B cell (primary cell): Measurements from ENCODE around the gene TRRAP. TPM values are rescaled to one million over a fixed set of nuclear protein-coding genes. Genes with fewer than 3 reads are reported as not detected.

Experiments
- ATAC-seq: fragments of 200-7000 bp; cut with Tn5 transposase; one replicate; pipeline ENCODE4 v1.10.0; 2021; ENCODE audit warnings: low read depth, mild to moderate bottlenecking, moderate number of reproducible peaks, moderate library complexity
- CTCF ChIA-PET: fragments of 350-600 bp; sonication (Branson Sonifier 250); formaldehyde crosslinking; loops from one replicate; lab custom pipeline; 2021; ENCODE audit warnings: antibody characterized with exemption, inconsistent platforms; lab: Charles Lee
- POLR2A ChIA-PET: fragments of 350-600 bp; sonication (Branson Sonifier 250); formaldehyde crosslinking; loops from one replicate; lab custom pipeline; 2021; ENCODE audit warnings: antibody characterized with exemption; lab: Charles Lee
- DNase-seq: peaks from one replicate; pipeline ENCODE4 v3.0.0; 2013
- H2AFZ ChIP-seq: 2 replicates; pipeline ENCODE4 v1.6.1; 2012; ENCODE audit warnings: mild to moderate bottlenecking, low read depth, low read length; ENCODE audit not compliant: insufficient read depth, poor library complexity, severe bottlenecking
- H3K27ac ChIP-seq, 2 donors: 1 replicate in 1 of 2; 2 replicates in 1 of 2; pipeline ENCODE4 v1.5.1; 2012 to 2013; ENCODE audit warnings: low read length in 2 of 2, mild to moderate bottlenecking in 2 of 2, moderate library complexity in 1 of 2
- H3K27me3 ChIP-seq, 4 experiments: fragments of 200-600 bp in 1 of 4; sonication (generic) in 1 of 4; replicated peaks in 1 of 4; 1 replicate in 2 of 4; 2 replicates in 2 of 4; pipeline versions ENCODE4 v1.6.1 to v1.7.0; 2013 to 2016; ENCODE audit warnings: low read length in 3 of 4, mild to moderate bottlenecking in 2 of 4, mixed read lengths in 1 of 4, moderate library complexity in 1 of 4; ENCODE audit not compliant: insufficient read depth in 4 of 4, control insufficient read depth in 3 of 4; ENCODE audit errors: control extremely low read depth in 1 of 4
- H3K36me3 ChIP-seq, 2 experiments: replicated peaks in 1 of 2; 1 replicate in 1 of 2; 2 replicates in 1 of 2; pipeline versions ENCODE4 v1.6.1 to v1.7.1; 2013; ENCODE audit warnings: low read length in 1 of 2; ENCODE audit not compliant: insufficient read depth in 2 of 2, control insufficient read depth in 1 of 2; ENCODE audit errors: control extremely low read depth in 1 of 2, extremely low read depth in 1 of 2
- H3K4me1 ChIP-seq, 2 donors: fragments of 200-600 bp in 1 of 2; sonication (generic) in 1 of 2; 1 replicate in 1 of 2; 2 replicates in 1 of 2; pipeline versions ENCODE4 v1.5.1 to v1.6.1; 2013 to 2017; ENCODE audit warnings: low read length in 2 of 2; ENCODE audit not compliant: control insufficient read depth in 2 of 2, insufficient read depth in 2 of 2
- H3K4me2 ChIP-seq: replicated peaks from 2 replicates; pipeline ENCODE3; 2012; ENCODE audit warnings: mild to moderate bottlenecking, low read depth, low read length; ENCODE audit not compliant: poor library complexity, severe bottlenecking
- H3K4me3 ChIP-seq, 5 experiments: fragments of 200-600 bp in 1 of 5; sonication (generic) in 1 of 5; 1 replicate in 3 of 5; 2 replicates in 2 of 5; pipeline versions ENCODE4 v1.5.1 to v1.7.0; 2011 to 2016; ENCODE audit warnings: low read length in 4 of 5, mild to moderate bottlenecking in 4 of 5, low read depth in 2 of 5, control low read depth in 1 of 5, moderate library complexity in 1 of 5; ENCODE audit not compliant: insufficient read depth in 1 of 5; ENCODE audit errors: control extremely low read depth in 1 of 5, extremely low read depth in 1 of 5
- H3K79me2 ChIP-seq: fragments of 200-600 bp; sonication (generic); one replicate; pipeline ENCODE4 v1.6.0; 2016; ENCODE audit warnings: low read length; ENCODE audit not compliant: control insufficient read depth, insufficient read depth
- H3K9ac ChIP-seq: fragments of 200-600 bp; sonication (generic); 2 replicates; pipeline ENCODE4 v1.6.1; 2017; ENCODE audit warnings: mild to moderate bottlenecking, low read length, moderate library complexity
- H3K9me3 ChIP-seq, 3 donors: one replicate each; pipeline versions ENCODE4 v1.6.1 to v1.7.1; 2013; ENCODE audit warnings: low read length in 2 of 3; ENCODE audit not compliant: control insufficient read depth in 2 of 3, insufficient read depth in 1 of 3; ENCODE audit errors: control extremely low read depth in 1 of 3
- H4K20me1 ChIP-seq: 2 replicates; pipeline ENCODE4 v1.6.0; 2012; ENCODE audit warnings: mild to moderate bottlenecking, low read length; ENCODE audit not compliant: insufficient read depth, control insufficient read depth, poor library complexity, severe bottlenecking
- H3K27ac Mint-ChIP-seq: one replicate; pipeline ENCODE4 v1.8.0; 2021; ENCODE audit warnings: mixed read lengths
- H3K27me3 Mint-ChIP-seq: one replicate; pipeline ENCODE4 v1.8.0; 2021; ENCODE audit warnings: mixed read lengths
- H3K4me1 Mint-ChIP-seq: one replicate; pipeline ENCODE4 v1.8.0; 2021; ENCODE audit warnings: mixed read lengths
- H3K4me3 Mint-ChIP-seq: one replicate; pipeline ENCODE4 v1.8.0; 2021; ENCODE audit warnings: mixed read lengths
- H3K9me3 Mint-ChIP-seq: one replicate; pipeline ENCODE4 v1.8.0; 2022; ENCODE audit warnings: mixed read lengths; ENCODE audit not compliant: insufficient read depth
- CTCF ChIP-seq: fragments of 200-600 bp; IDR thresholded peaks from one replicate; pipeline ENCODE4 v1.8.0; 2022; ENCODE audit warnings: antibody characterized with exemption, mild to moderate bottlenecking
- EZH2 ChIP-seq: IDR thresholded peaks from 2 replicates; pipeline ENCODE4 v1.6.1; 2012; ENCODE audit warnings: borderline replicate concordance, low read depth, mild to moderate bottlenecking, moderate library complexity, low read length; ENCODE audit not compliant: insufficient read depth, poor library complexity, severe bottlenecking
- WGBS: methylation state at CpG from one replicate; pipeline ENCODE4 v1.1.5; 2013; ENCODE audit warnings: missing lambda C conversion rate; ENCODE audit not compliant: insufficient coverage; 5-methylcytosine and 5-hydroxymethylcytosine counted together
- intact Hi-C: fragments of 100-400 bp; cut with micrococcal nuclease; formaldehyde crosslinking; loops from one replicate; pipeline ENCODE4 v1.10.0; 2022
- polyA plus RNA-seq: library from polyadenylated mRNA; depleted of rRNA; stranded (reverse); fragments of >200 nt; gene quantifications from 2 replicates; pipeline ENCODE4 v1.2.3, GENCODE V29; 2012
- total RNA-seq, 2 donors: library from RNA; stranded (reverse); fragments of 120-200 nt in 1 of 2; gene quantifications; 1 replicate in 1 of 2; 2 replicates in 1 of 2; pipeline versions ENCODE4 v1.2.3 to v1.2.4, GENCODE V29; 2013 to 2022

Gene TRRAP
- total and polyA plus RNA-seq, 2 donors (not counting 1 experiment from before 2014, with no cell fraction given) = 25.4 to 102 TPM

GRCh38 chr7:99040104-99040958 is 162.0 kb downstream of the TRRAP start:
- H3K27ac Mint-ChIP-seq = no peak overlapping the region
- 82% methylated on average over 28 of the region's 31 CpGs for WGBS

More at GRCh38 chr7:99040104-99040958, 162.0 kb downstream of the TRRAP start:
- ATAC-seq = peak; percentile 53
- H3K27me3 Mint-ChIP-seq = no peaks in the 10 kb centered on the region
- no peaks in the 10 kb centered on the region for H3K27me3 ChIP-seq
- peaks cover 19 to 71% of the 10 kb centered on the region in 2 experiments for H3K36me3 ChIP-seq
- no peak overlapping the region for H3K27ac ChIP-seq
- POLR2A ChIA-PET = interaction anchor here (0.6 kb wide), 1 partner anchor 81 kb away, joined by 6 read pairs; no protein-coding TSS in a partner anchor
- no peaks in the 10 kb centered on the region for H3K9me3 ChIP-seq
- H3K4me3 Mint-ChIP-seq = no peak overlapping the region
- no peaks in the 10 kb centered on the region for H3K9me3 Mint-ChIP-seq
- DNase-seq = peak; percentile 74
- CTCF ChIA-PET = interaction anchor here (0.6 to 10.2 kb wide), 5 partner anchors 256 to 407 kb away, joined by 3 to 113 read pairs (median 3); partner anchors contain the start of gene ARPC1A
- H3K4me2 ChIP-seq = no peak overlapping the region
- TF ChIP-seq CTCF (peak; percentile 73), EZH2 (no peak)
- H4K20me1 ChIP-seq = no peaks in the 10 kb centered on the region
- no peaks in the 10 kb centered on the region for H3K4me1 Mint-ChIP-seq
- H2AFZ ChIP-seq = no peak overlapping the region
- intact Hi-C loops = no loop called here
- H3K79me2 ChIP-seq = peaks cover 4% of the 10 kb centered on the region
- no peak overlapping the region for H3K9ac ChIP-seq
- H3K4me1 ChIP-seq = no peaks in the 10 kb centered on the region
- no peak overlapping the region for H3K4me3 ChIP-seq
